Measurements from ENCODE around the gene GDF15. TPM values are rescaled to one million over a fixed set of nuclear protein-coding genes. Genes with fewer than 3 reads are reported as not detected.

GDF15 gene
- total RNA-seq, 6 experiments from 2014 or later, result 0.88 to 160 (median 57.5) TPM

- WGBS (ENCODE audit: insufficient coverage, low coverage, low lambda C conversion rate, missing lambda C conversion rate), result 70% methylated on average over 2 of the region's 21 CpGs
- DNase-seq (no peak), ATAC-seq (no peak)
- H3K36me3 ChIP-seq, result no peaks in the 10 kb centered on the region
- peaks cover 0 to 25% (median 4%) of the 10 kb centered on the region in 4 donors for H3K4me1 ChIP-seq
- intact Hi-C loops (cut with DNase I), result no loop called here
- TF ChIP-seq POLR2A (IDR thresholded peaks at IDR 0.05), result no peak
- TF ChIP-seq, protein P1, sequence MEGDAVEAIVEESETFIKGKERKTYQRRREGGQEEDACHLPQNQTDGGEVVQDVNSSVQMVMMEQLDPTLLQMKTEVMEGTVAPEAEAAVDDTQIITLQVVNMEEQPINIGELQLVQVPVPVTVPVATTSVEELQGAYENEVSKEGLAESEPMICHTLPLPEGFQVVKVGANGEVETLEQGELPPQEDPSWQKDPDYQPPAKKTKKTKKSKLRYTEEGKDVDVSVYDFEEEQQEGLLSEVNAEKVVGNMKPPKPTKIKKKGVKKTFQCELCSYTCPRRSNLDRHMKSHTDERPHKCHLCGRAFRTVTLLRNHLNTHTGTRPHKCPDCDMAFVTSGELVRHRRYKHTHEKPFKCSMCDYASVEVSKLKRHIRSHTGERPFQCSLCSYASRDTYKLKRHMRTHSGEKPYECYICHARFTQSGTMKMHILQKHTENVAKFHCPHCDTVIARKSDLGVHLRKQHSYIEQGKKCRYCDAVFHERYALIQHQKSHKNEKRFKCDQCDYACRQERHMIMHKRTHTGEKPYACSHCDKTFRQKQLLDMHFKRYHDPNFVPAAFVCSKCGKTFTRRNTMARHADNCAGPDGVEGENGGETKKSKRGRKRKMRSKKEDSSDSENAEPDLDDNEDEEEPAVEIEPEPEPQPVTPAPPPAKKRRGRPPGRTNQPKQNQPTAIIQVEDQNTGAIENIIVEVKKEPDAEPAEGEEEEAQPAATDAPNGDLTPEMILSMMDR (IDR thresholded peaks at IDR 0.05), result no peak
- no peaks in the 10 kb centered on the region for H3K9me3 ChIP-seq
- H3K27ac ChIP-seq, result no peak overlapping the region
- H3K4me3 ChIP-seq, result no peak overlapping the region
- no peaks in the 10 kb centered on the region for H3K27me3 ChIP-seq
Observed at GRCh38 chr19:18434411-18435175, 48.6 kb downstream of the GDF15 start.

GRCh38 chr19:18435178-18435841 lies 49.4 kb downstream of the GDF15 start:
- no peak for DNase-seq
- Histone ChIP-seq H3K4me1 (peaks cover 0 to 26% (median 6%) of the 10 kb centered on the region in 4 donors), H3K9me3 (no peaks in the 10 kb centered on the region), H3K27me3 (no peaks in the 10 kb centered on the region), H3K36me3 (no peaks in the 10 kb centered on the region), H3K27ac (no peak overlapping the region), H3K4me3 (no peak overlapping the region)
- intact Hi-C loops (cut with DNase I), result no loop called here
- no peak for TF ChIP-seq POLR2A (IDR thresholded peaks at IDR 0.05)
- TF ChIP-seq, protein P1 (IDR thresholded peaks at IDR 0.05), result no peak
- 93% methylated on average over 3 of the region's 49 CpGs for WGBS (ENCODE audit: insufficient coverage, low coverage, low lambda C conversion rate, missing lambda C conversion rate)
- ATAC-seq, result peak in 1 of 4 donors; percentile 4

- WGBS (ENCODE audit: insufficient coverage, low coverage, low lambda C conversion rate, missing lambda C conversion rate), result 70% methylated on average over 6 of the region's 46 CpGs
- intact Hi-C loops (cut with DNase I), result no loop called here
- no peaks in the 10 kb centered on the region for H3K27me3 ChIP-seq
- no peaks in the 10 kb centered on the region for H3K9me3 ChIP-seq
- no peak overlapping the region for H3K27ac ChIP-seq
- H3K36me3 ChIP-seq, result no peaks in the 10 kb centered on the region
- peaks cover 0 to 26% (median 6%) of the 10 kb centered on the region in 4 donors for H3K4me1 ChIP-seq
- TF ChIP-seq POLR2A (IDR thresholded peaks at IDR 0.05), result no peak
- TF ChIP-seq, protein P1 (IDR thresholded peaks at IDR 0.05), result no peak
- no peak overlapping the region for H3K4me3 ChIP-seq
- ATAC-seq, result no peak
- no peak for DNase-seq
Observed at GRCh38 chr19:18435842-18436670, 50.1 kb downstream of the GDF15 start.

- Histone ChIP-seq H3K4me1 (peaks cover 0 to 26% (median 6%) of the 10 kb centered on the region in 4 donors), H3K4me3 (peak overlapping the region; percentile 40 to 46 (median 41)), H3K9me3 (no peaks in the 10 kb centered on the region), H3K27me3 (no peaks in the 10 kb centered on the region), H3K27ac (peak overlapping the region in 1 of 3 donors; percentile 51), H3K36me3 (no peaks in the 10 kb centered on the region)
- intact Hi-C loops (cut with DNase I), result no loop called here
- TF ChIP-seq POLR2A (IDR thresholded peaks at IDR 0.05), result no peak
- TF ChIP-seq, protein P1 (IDR thresholded peaks at IDR 0.05), result no peak
- DNase-seq (peak; percentile 77 to 80 (median 80)), ATAC-seq (peak; percentile 50 to 55 (median 52))
- 32% methylated on average over 26 of the region's 67 CpGs for WGBS (ENCODE audit: insufficient coverage, low coverage, low lambda C conversion rate, missing lambda C conversion rate)
Observed at GRCh38 chr19:18436671-18437490, 50.9 kb downstream of the GDF15 start.
